ENCODE measurements around the gene CLASP1.

Gene CLASP1

GRCh38 chr2:121666042-121666441 is 16.8 kb upstream of the CLASP1 start:
- no peak overlapping the region for H3K4me3 ChIP-seq (ENCODE audit: low read depth, low read length, poor library complexity, severe bottlenecking)
- H3K36me3 ChIP-seq (ENCODE audit: insufficient read depth, low read length): no peaks in the 10 kb centered on the region
- 0 out of 2 replicates have a peak, but pooled peaks cover 3% of the 10 kb centered on the region for H3F3A ChIP-seq (ENCODE audit: insufficient read depth, low read length)
- no peak overlapping the region for H2AFZ ChIP-seq (ENCODE audit: low read length)
- H3K4me2 ChIP-seq (ENCODE audit: low read length): no peak overlapping the region
- no peaks in the 10 kb centered on the region for H3K9me2 ChIP-seq (ENCODE audit: low read depth, low read length)
- H3K79me2 ChIP-seq (ENCODE audit: insufficient read depth, low read length): no peaks in the 10 kb centered on the region
- peaks cover 8% of the 10 kb centered on the region; the same call in 1 of the 2 replicates for H3K9me3 ChIP-seq (ENCODE audit: low read length)
- no peak overlapping the region for H3K9ac ChIP-seq (ENCODE audit: low read length)
- H3K4me1 ChIP-seq (ENCODE audit: insufficient read depth, low read length, severe bottlenecking): no peaks in the 10 kb centered on the region
- no peak overlapping the region for H3K27ac ChIP-seq (ENCODE audit: low read depth, low read length, poor library complexity, severe bottlenecking)
- no peaks in the 10 kb centered on the region for H3K27me3 ChIP-seq (ENCODE audit: insufficient read depth, low read length)
- TF ChIP-seq EZH2 (IDR thresholded peaks at IDR 0.05; ENCODE audit: borderline replicate concordance, low read length) (no peak), CTCF (IDR thresholded peaks at IDR 0.05; ENCODE audit: low read length) (no peak)
- no peaks in the 10 kb centered on the region for H4K20me1 ChIP-seq (ENCODE audit: insufficient read depth, low read length)

GRCh38 chr2:121665504-121665903 is 16.2 kb upstream of the CLASP1 start:
- H3F3A ChIP-seq (ENCODE audit: insufficient read depth, low read length): 0 out of 2 replicates have a peak, but pooled peaks cover 3% of the 10 kb centered on the region
- H2AFZ ChIP-seq (ENCODE audit: low read length): no peak overlapping the region
- no peaks in the 10 kb centered on the region for H3K79me2 ChIP-seq (ENCODE audit: insufficient read depth, low read length)
- H3K4me3 ChIP-seq (ENCODE audit: low read depth, low read length, poor library complexity, severe bottlenecking): no peak overlapping the region
- no peak overlapping the region for H3K9ac ChIP-seq (ENCODE audit: low read length)
- no peak overlapping the region for H3K4me2 ChIP-seq (ENCODE audit: low read length)
- H3K36me3 ChIP-seq (ENCODE audit: insufficient read depth, low read length): no peaks in the 10 kb centered on the region
- no peaks in the 10 kb centered on the region for H4K20me1 ChIP-seq (ENCODE audit: insufficient read depth, low read length)
- TF ChIP-seq EZH2 (IDR thresholded peaks at IDR 0.05; ENCODE audit: borderline replicate concordance, low read length) (no peak), CTCF (IDR thresholded peaks at IDR 0.05; ENCODE audit: low read length) (no peak)
- no peaks in the 10 kb centered on the region for H3K9me2 ChIP-seq (ENCODE audit: low read depth, low read length)
- H3K4me1 ChIP-seq (ENCODE audit: insufficient read depth, low read length, severe bottlenecking): no peaks in the 10 kb centered on the region
- H3K27ac ChIP-seq (ENCODE audit: low read depth, low read length, poor library complexity, severe bottlenecking): no peak overlapping the region
- H3K27me3 ChIP-seq (ENCODE audit: insufficient read depth, low read length): no peaks in the 10 kb centered on the region
- peaks cover 8% of the 10 kb centered on the region; the same call in 1 of the 2 replicates for H3K9me3 ChIP-seq (ENCODE audit: low read length)

DNA sequence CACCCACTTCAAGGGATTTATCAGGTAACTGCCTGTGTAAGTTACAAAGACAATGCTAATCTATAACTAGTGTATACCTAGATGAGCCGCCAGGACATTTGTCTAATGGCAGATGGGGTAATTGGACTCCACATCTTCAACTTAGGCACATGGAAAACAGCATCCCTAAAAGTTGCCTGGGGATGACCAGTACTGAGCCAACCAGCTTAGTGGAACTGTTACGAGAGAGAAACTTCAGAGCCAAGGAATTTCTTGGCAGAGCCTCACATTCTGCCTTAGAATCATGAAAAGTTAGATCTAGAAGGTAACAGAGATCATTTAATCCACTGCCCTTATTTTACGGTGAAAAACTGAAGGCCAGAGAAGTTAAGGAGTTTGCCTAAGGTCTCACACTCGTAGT is 15.5 kb upstream of the CLASP1 start:
- Histone ChIP-seq H3K9me3 (ENCODE audit: low read length) (peaks cover 8% of the 10 kb centered on the region; the same call in 1 of the 2 replicates), H3K36me3 (ENCODE audit: insufficient read depth, low read length) (no peaks in the 10 kb centered on the region), H3K9me2 (ENCODE audit: low read depth, low read length) (no peaks in the 10 kb centered on the region), H3K9ac (ENCODE audit: low read length) (no peak overlapping the region), H3F3A (ENCODE audit: insufficient read depth, low read length) (0 out of 2 replicates have a peak, but pooled peaks cover 3% of the 10 kb centered on the region), H3K4me2 (ENCODE audit: low read length) (no peak overlapping the region), H4K20me1 (ENCODE audit: insufficient read depth, low read length) (no peaks in the 10 kb centered on the region), H3K79me2 (ENCODE audit: insufficient read depth, low read length) (no peaks in the 10 kb centered on the region), H2AFZ (ENCODE audit: low read length) (no peak overlapping the region), H3K4me3 (ENCODE audit: low read depth, low read length, poor library complexity, severe bottlenecking) (no peak overlapping the region), H3K27me3 (ENCODE audit: insufficient read depth, low read length) (no peaks in the 10 kb centered on the region), H3K27ac (ENCODE audit: low read depth, low read length, poor library complexity, severe bottlenecking) (no peak overlapping the region), H3K4me1 (ENCODE audit: insufficient read depth, low read length, severe bottlenecking) (no peaks in the 10 kb centered on the region)
- no peak for TF ChIP-seq CTCF (IDR thresholded peaks at IDR 0.05; ENCODE audit: low read length)
- no peak for TF ChIP-seq EZH2 (IDR thresholded peaks at IDR 0.05; ENCODE audit: borderline replicate concordance, low read length)

All from OCI-LY1 (cell line).